HepG2 (cell line): ENCODE measurements around the gene TRAPPC12. TPM values are rescaled to one million over a fixed set of nuclear protein-coding genes. Genes with fewer than 3 reads are reported as not detected.

Experiments used
- ATAC-seq: fragments of 200-7000 bp; cut with Tn5 transposase; 3 replicates; pipeline ENCODE4 v1.9.1; 2020; ENCODE audit warnings: mild to moderate bottlenecking, moderate library complexity
- BruUV-seq: library from RNA; stranded (reverse); fragments of 400-500 nt; replicated peaks from 2 replicates; lab custom pipeline; 2021; lab: Mats Ljungman, UMichigan
- CTCF ChIA-PET: fragments of 300-600 bp; formaldehyde crosslinking; extraction: SDS; loops from one replicate; lab custom pipeline; 2021; ENCODE audit warnings: low total read pairs, inconsistent platforms, low intra/inter-chr PET ratio; lab: Yijun Ruan, JAX
- POLR2A ChIA-PET: fragments of 350-600 bp; sonication (Branson Sonifier 250); formaldehyde crosslinking; loops from one replicate; lab custom pipeline; 2020; ENCODE audit warnings: antibody characterized with exemption, inconsistent platforms; lab: Yijun Ruan, JAX
- DNase-seq: peaks from one replicate; pipeline ENCODE4 v3.0.0-alpha.2; 2015; ENCODE audit warnings: low spot score
- FAIRE-seq: peaks from 3 replicates; lab custom pipeline; 2011; peaks lifted over from hg19 to GRCh38; lab: Jason Lieb, UNC
- H2AFZ ChIP-seq: one replicate; pipeline ENCODE4 v1.6.1; 2011; ENCODE audit warnings: low read length, inconsistent platforms
- H3K27ac ChIP-seq: fragments of 300-600 bp; 3 replicates; pipeline ENCODE4 v1.8.0; 2011; ENCODE audit warnings: mixed run types, mild to moderate bottlenecking, mixed read lengths, low read length, inconsistent platforms; ENCODE audit not compliant: insufficient read depth; ENCODE audit errors: extremely low read length
- H3K27me3 ChIP-seq, 2 experiments: fragments of 200-600 bp in 1 of 2; 2 replicates in 1 of 2; 3 replicates in 1 of 2; pipeline versions ENCODE4 v1.6.0 to v1.8.0; 2011; ENCODE audit warnings: low read length in 2 of 2, mild to moderate bottlenecking in 2 of 2, moderate library complexity in 2 of 2, inconsistent platforms in 1 of 2; ENCODE audit not compliant: insufficient read depth in 2 of 2, control insufficient read depth in 1 of 2
- H3K36me3 ChIP-seq, 2 experiments: fragments of 200-600 bp in 1 of 2; replicated peaks in 1 of 2; 2 replicates in 1 of 2; 3 replicates in 1 of 2; pipeline versions ENCODE4 v1.5.1 to v1.8.0; 2011; ENCODE audit warnings: low read length in 2 of 2, inconsistent platforms in 1 of 2; ENCODE audit not compliant: insufficient read depth in 2 of 2, control insufficient read depth in 1 of 2
- H3K4me1 ChIP-seq: 2 replicates; pipeline ENCODE4 v1.5.1; 2012; ENCODE audit warnings: low read length, inconsistent platforms; ENCODE audit not compliant: insufficient read depth
- H3K4me2 ChIP-seq: 2 replicates; pipeline ENCODE4 v1.6.0; 2011; ENCODE audit warnings: low read depth, low read length, inconsistent platforms
- H3K4me3 ChIP-seq, 3 experiments: fragments of 200-600 bp in 1 of 3; sonication (generic), shearing (Covaris generic) in 1 of 3; replicated peaks in 1 of 3; 2 replicates each; pipeline ENCODE4 v1.5.1; 2011 to 2016; ENCODE audit warnings: low read length in 3 of 3, inconsistent platforms in 2 of 3, low read depth in 2 of 3, mild to moderate bottlenecking in 2 of 3, control low read depth in 1 of 3, mixed read lengths in 1 of 3; ENCODE audit not compliant: insufficient read depth in 1 of 3
- H3K79me2 ChIP-seq: one replicate; pipeline ENCODE4 v1.6.1; 2011; ENCODE audit warnings: low read length, inconsistent platforms; ENCODE audit not compliant: insufficient read depth
- H3K9ac ChIP-seq: 2 replicates; pipeline ENCODE4 v1.6.0; 2011; ENCODE audit warnings: mild to moderate bottlenecking, low read depth, low read length, inconsistent platforms; ENCODE audit not compliant: insufficient read depth
- H3K9me3 ChIP-seq: 2 replicates; pipeline ENCODE4 v1.5.1; 2012; ENCODE audit warnings: mild to moderate bottlenecking, low read length
- H4K20me1 ChIP-seq: 2 replicates; pipeline ENCODE4 v1.6.0; 2011; ENCODE audit warnings: inconsistent platforms, mild to moderate bottlenecking, low read length, moderate library complexity; ENCODE audit not compliant: insufficient read depth
- MNT ChIP-seq: fragments of 450-650 bp; IDR thresholded peaks from 2 replicates; pipeline ENCODE4 v1.6.1; 2016
- PAWR ChIP-seq: sonication (generic); formaldehyde crosslinking; IDR thresholded peaks from 2 replicates; pipeline ENCODE4 v1.4.0; 2020; ENCODE audit warnings: missing genetic modification reagents, mild to moderate bottlenecking, borderline replicate concordance
- ZNF678 ChIP-seq: sonication (generic); formaldehyde crosslinking; IDR thresholded peaks from 2 replicates; pipeline ENCODE4 v1.4.0; 2020; ENCODE audit warnings: mild to moderate bottlenecking, missing genetic modification reagents
- WGBS: methylation state at CpG from one replicate; pipeline ENCODE4 v1.1.6; 2017; ENCODE audit warnings: low lambda C conversion rate; 5-methylcytosine and 5-hydroxymethylcytosine counted together
- in situ Hi-C: cut with HindIII; loops from 2 replicates; pipeline ENCODE4 v1.10.0; 2017; ENCODE audit warnings: low pct_unique_long_range_greater_than_20kb; ENCODE audit not compliant: extremely low pct_ligation_motif_present
- intact Hi-C: fragments of 100-400 bp; cut with micrococcal nuclease; formaldehyde crosslinking; loops from one replicate; pipeline ENCODE4 v1.10.0; 2022; ENCODE audit not compliant: unreplicated experiment
- polyA plus RNA-seq, 8 experiments: library from polyadenylated mRNA; depleted of rRNA in 3 of 8; stranded (reverse) in 7 of 8; unstranded in 1 of 8; fragments of >200 nt; fragmentation: Illumina TruSeq in 4 of 8; extraction: Trizol in 4 of 8; gene quantifications; 2 replicates each; pipeline versions ENCODE4 v1.2.1 to v1.2.3, GENCODE V29; 2011 to 2016; ENCODE audit warnings: low read depth in 4 of 8, missing spikeins in 1 of 8, mixed read lengths in 1 of 8; ENCODE audit not compliant: insufficient read depth in 1 of 8
- total RNA-seq, 5 experiments: library from RNA; depleted of rRNA; stranded (reverse); fragments of >200 nt; fragmentation: Illumina TruSeq; extraction: Trizol; gene quantifications; 2 replicates each; pipeline ENCODE4 v1.2.3, GENCODE V29; 2016; ENCODE audit warnings: low read depth in 1 of 5

Gene TRAPPC12
- total and polyA plus RNA-seq, 2 of the 13 experiments (the other 11 are each of a cell fraction or from before 2014, with no cell fraction given) = 46.4 to 97.7 TPM

GRCh38 chr2:3512086-3512485 is 132.6 kb downstream of the TRAPPC12 start:
- no peak for FAIRE-seq
- ATAC-seq = peak; percentile 36; the same call in 2 of the 3 replicates

GRCh38 chr2:3513026-3513810 is 133.7 kb downstream of the TRAPPC12 start:
- intact Hi-C loops = no loop called here
- Histone ChIP-seq H4K20me1 (no peaks in the 10 kb centered on the region), H3K9me3 (no peaks in the 10 kb centered on the region), H3K9ac (no peak overlapping the region), H3K36me3 (peaks cover 21 to 43% of the 10 kb centered on the region in 2 experiments), H3K27ac (no peak overlapping the region), H3K27me3 (no peaks in the 10 kb centered on the region), H3K4me2 (no peak overlapping the region), H3K4me1 (peaks cover 45% of the 10 kb centered on the region), H3K79me2 (peaks cover 31% of the 10 kb centered on the region), H3K4me3 (no peak overlapping the region), H2AFZ (no peak overlapping the region)
- BruUV-seq = no TSS peak
- no peak for ATAC-seq
- in situ Hi-C loops = no loop called here
- no peak for DNase-seq
- POLR2A ChIA-PET = interaction anchor here (1.0 to 2.2 kb wide), 3 partner anchors 20 to 45 kb away, joined by 3 to 5 read pairs (median 3); partner anchors contain the start of gene RNASEH1
- FAIRE-seq = no peak
- CTCF ChIA-PET = no interaction called here
- no peak for TF ChIP-seq ZNF678
- peak; percentile 86 for TF ChIP-seq MNT
- 95% methylated on average over 3 of the region's 3 CpGs for WGBS

More at GRCh38 chr2:3512086-3512485, 132.6 kb downstream of the TRAPPC12 start:
- Histone ChIP-seq H3K4me1 (peaks cover 35% of the 10 kb centered on the region), H3K4me3 (no peak overlapping the region), H3K9me3 (no peaks in the 10 kb centered on the region), H3K36me3 (peaks cover 21 to 45% of the 10 kb centered on the region in 2 experiments), H3K4me2 (no peak overlapping the region), H2AFZ (no peak overlapping the region), H3K9ac (no peak overlapping the region), H3K79me2 (peaks cover 25% of the 10 kb centered on the region), H3K27me3 (no peaks in the 10 kb centered on the region), H4K20me1 (no peaks in the 10 kb centered on the region), H3K27ac (no peak overlapping the region)
- BruUV-seq = no TSS peak
- no peak for DNase-seq
- ChIA-PET CTCF (no interaction called here), POLR2A (interaction anchor here (1.2 kb wide), 1 partner anchor 46 kb away, joined by 3 read pairs; the partner anchor contains the start of gene RNASEH1)
- 97% methylated on average over 2 of the region's 2 CpGs for WGBS
- in situ Hi-C loops = no loop called here
- intact Hi-C loops = no loop called here
- no peak for TF ChIP-seq PAWR (CRISPR knock-in tag)
